H7 (cell line): ENCODE data around the gene EFNA5. TPM values are rescaled to one million over a fixed set of nuclear protein-coding genes. Genes with fewer than 3 reads are reported as not detected.
A peak's percentile ranks its signal among the peaks of the same experiment; 100 is the strongest.

Experiments
- DNase-seq: peaks from one replicate; pipeline ENCODE4 v3.0.0; 2012
- H3K27me3 ChIP-seq: 2 replicates; pipeline ENCODE4 v1.6.0; 2011; ENCODE audit warnings: mild to moderate bottlenecking, low read length; ENCODE audit not compliant: control insufficient read depth, insufficient read depth
- H3K36me3 ChIP-seq: replicated peaks from 2 replicates; pipeline ENCODE4 v1.5.1; 2011; ENCODE audit warnings: low read length; ENCODE audit not compliant: control insufficient read depth, insufficient read depth
- H3K4me3 ChIP-seq: 2 replicates; pipeline ENCODE4 v1.5.1; 2011; ENCODE audit warnings: low read depth, mild to moderate bottlenecking, control low read depth, low read length, moderate library complexity; ENCODE audit not compliant: insufficient read depth
- total RNA-seq: library from RNA; depleted of rRNA; stranded (reverse); fragments of >200 nt; shearing (Covaris generic); gene quantifications from 2 replicates; pipeline ENCODE4 v1.2.3, GENCODE V29; 2014

Gene EFNA5
- total RNA-seq, 1 experiment from 2014 or later = 5.3 TPM

- Histone ChIP-seq H3K36me3 (no peaks in the 10 kb centered on the region), H3K4me3 (peak overlapping the region; percentile 79), H3K27me3 (peaks cover 32% of the 10 kb centered on the region)
- peak; percentile 43 for DNase-seq
Measured at GRCh38 chr5:107668154-107669095, 2.3 kb downstream of the EFNA5 start.

- H3K27me3 ChIP-seq = peaks cover 27% of the 10 kb centered on the region
- no peak for DNase-seq
- no peak overlapping the region for H3K4me3 ChIP-seq
- H3K36me3 ChIP-seq = no peaks in the 10 kb centered on the region
Measured at GRCh38 chr5:107666051-107666655, 4.6 kb downstream of the EFNA5 start.

GRCh38 chr5:107665036-107665570 lies 5.6 kb downstream of the EFNA5 start:
- Histone ChIP-seq H3K4me3 (no peak overlapping the region), H3K27me3 (peaks cover 19% of the 10 kb centered on the region), H3K36me3 (no peaks in the 10 kb centered on the region)
- no peak for DNase-seq

GRCh38 chr5:107663697-107664096 lies 7.0 kb downstream of the EFNA5 start:
- Histone ChIP-seq H3K27me3 (peaks cover 9% of the 10 kb centered on the region), H3K36me3 (no peaks in the 10 kb centered on the region), H3K4me3 (no peak overlapping the region)
- no peak for DNase-seq

GRCh38 chr5:107661650-107662044 lies 9.1 kb downstream of the EFNA5 start:
- H3K27me3 ChIP-seq = no peaks in the 10 kb centered on the region
- H3K36me3 ChIP-seq = no peaks in the 10 kb centered on the region
- H3K4me3 ChIP-seq = no peak overlapping the region
- DNase-seq = no peak

- no peak for DNase-seq
- Histone ChIP-seq H3K36me3 (no peaks in the 10 kb centered on the region), H3K27me3 (no peaks in the 10 kb centered on the region), H3K4me3 (no peak overlapping the region)
Measured at GRCh38 chr5:107661038-107661649, 9.6 kb downstream of the EFNA5 start.

GRCh38 chr5:107658528-107658927 lies 12.2 kb downstream of the EFNA5 start:
- Histone ChIP-seq H3K27me3 (no peaks in the 10 kb centered on the region), H3K4me3 (no peak overlapping the region), H3K36me3 (no peaks in the 10 kb centered on the region)
- no peak for DNase-seq

GRCh38 chr5:107655831-107656230 lies 14.9 kb downstream of the EFNA5 start:
- no peaks in the 10 kb centered on the region for H3K27me3 ChIP-seq
- no peaks in the 10 kb centered on the region for H3K36me3 ChIP-seq
- H3K4me3 ChIP-seq = no peak overlapping the region
- no peak for DNase-seq

GRCh38 chr5:107654827-107655226 lies 15.9 kb downstream of the EFNA5 start:
- no peak overlapping the region for H3K4me3 ChIP-seq
- no peaks in the 10 kb centered on the region for H3K36me3 ChIP-seq
- H3K27me3 ChIP-seq = no peaks in the 10 kb centered on the region
- no peak for DNase-seq

GRCh38 chr5:107653685-107654084 lies 17.1 kb downstream of the EFNA5 start:
- no peak overlapping the region for H3K4me3 ChIP-seq
- H3K27me3 ChIP-seq = no peaks in the 10 kb centered on the region
- DNase-seq = no peak
- H3K36me3 ChIP-seq = no peaks in the 10 kb centered on the region

- Histone ChIP-seq H3K27me3 (no peaks in the 10 kb centered on the region), H3K36me3 (no peaks in the 10 kb centered on the region), H3K4me3 (no peak overlapping the region)
- DNase-seq = no peak
Measured at GRCh38 chr5:107652839-107653607, 17.7 kb downstream of the EFNA5 start.

- Histone ChIP-seq H3K27me3 (no peaks in the 10 kb centered on the region), H3K4me3 (no peak overlapping the region), H3K36me3 (no peaks in the 10 kb centered on the region)
- DNase-seq = no peak
Measured at GRCh38 chr5:107652408-107652807, 18.3 kb downstream of the EFNA5 start.

GRCh38 chr5:107651325-107651724 lies 19.4 kb downstream of the EFNA5 start:
- H3K4me3 ChIP-seq = no peak overlapping the region
- no peak for DNase-seq
- no peaks in the 10 kb centered on the region for H3K36me3 ChIP-seq
- no peaks in the 10 kb centered on the region for H3K27me3 ChIP-seq

- Histone ChIP-seq H3K4me3 (no peak overlapping the region), H3K36me3 (no peaks in the 10 kb centered on the region), H3K27me3 (no peaks in the 10 kb centered on the region)
- no peak for DNase-seq
Measured at GRCh38 chr5:107646418-107646817, 24.3 kb downstream of the EFNA5 start.
